ENCODE data around the gene KRTAP13-4. TPM values are rescaled to one million over a fixed set of nuclear protein-coding genes. Genes with fewer than 3 reads are reported as not detected.

KRTAP13-4 gene
- total RNA-seq, 2 donors from 2014 or later, result not detected

DNA sequence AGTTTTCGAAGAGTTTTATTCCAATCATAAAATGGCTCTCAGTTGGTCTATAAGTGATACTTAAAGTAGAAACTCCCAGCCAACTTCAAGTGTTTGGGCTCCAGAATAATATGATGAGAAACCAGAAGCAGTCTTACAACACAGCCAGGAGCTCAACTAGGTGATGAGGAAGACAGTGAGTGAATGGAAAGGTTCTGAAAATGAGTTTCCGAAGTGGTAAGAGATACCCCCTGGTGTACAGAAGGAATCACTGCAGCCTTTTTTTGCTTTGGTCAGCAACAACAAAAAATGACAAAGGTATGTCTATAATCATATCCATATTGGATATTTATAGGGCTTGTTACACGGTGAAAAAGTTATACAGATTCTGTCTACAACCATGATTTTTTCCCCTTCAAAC, 33.7 kb downstream of the KRTAP13-4 start:
- Histone ChIP-seq H3K27ac (no peak overlapping the region), H3K9ac (ENCODE audit: low read depth in 2 of 2, low read length in 2 of 2) (no peak overlapping the region), H3K4me3 (no peak overlapping the region), H3K36me3 (no peaks in the 10 kb centered on the region), H3K27me3 (no peaks in the 10 kb centered on the region), H3K9me3 (no peaks in the 10 kb centered on the region), H3K4me1 (no peaks in the 10 kb centered on the region)
- no peak for DNase-seq
- intact Hi-C loops (cut with DNase I), result no loop called here
- TF ChIP-seq, protein P1, sequence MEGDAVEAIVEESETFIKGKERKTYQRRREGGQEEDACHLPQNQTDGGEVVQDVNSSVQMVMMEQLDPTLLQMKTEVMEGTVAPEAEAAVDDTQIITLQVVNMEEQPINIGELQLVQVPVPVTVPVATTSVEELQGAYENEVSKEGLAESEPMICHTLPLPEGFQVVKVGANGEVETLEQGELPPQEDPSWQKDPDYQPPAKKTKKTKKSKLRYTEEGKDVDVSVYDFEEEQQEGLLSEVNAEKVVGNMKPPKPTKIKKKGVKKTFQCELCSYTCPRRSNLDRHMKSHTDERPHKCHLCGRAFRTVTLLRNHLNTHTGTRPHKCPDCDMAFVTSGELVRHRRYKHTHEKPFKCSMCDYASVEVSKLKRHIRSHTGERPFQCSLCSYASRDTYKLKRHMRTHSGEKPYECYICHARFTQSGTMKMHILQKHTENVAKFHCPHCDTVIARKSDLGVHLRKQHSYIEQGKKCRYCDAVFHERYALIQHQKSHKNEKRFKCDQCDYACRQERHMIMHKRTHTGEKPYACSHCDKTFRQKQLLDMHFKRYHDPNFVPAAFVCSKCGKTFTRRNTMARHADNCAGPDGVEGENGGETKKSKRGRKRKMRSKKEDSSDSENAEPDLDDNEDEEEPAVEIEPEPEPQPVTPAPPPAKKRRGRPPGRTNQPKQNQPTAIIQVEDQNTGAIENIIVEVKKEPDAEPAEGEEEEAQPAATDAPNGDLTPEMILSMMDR (IDR thresholded peaks at IDR 0.05), result no peak

GRCh38 chr21:30468900-30469714, 39.1 kb downstream of the KRTAP13-4 start:
- Histone ChIP-seq H3K36me3 (no peaks in the 10 kb centered on the region), H3K4me3 (no peak overlapping the region), H3K9me3 (no peaks in the 10 kb centered on the region), H3K9ac (ENCODE audit: low read depth in 2 of 2, low read length in 2 of 2) (no peak overlapping the region), H3K27ac (no peak overlapping the region), H3K4me1 (no peaks in the 10 kb centered on the region), H3K27me3 (no peaks in the 10 kb centered on the region)
- TF ChIP-seq, protein P1 (IDR thresholded peaks at IDR 0.05), result no peak
- DNase-seq, result no peak
- intact Hi-C loops (cut with DNase I), result no loop called here

GRCh38 chr21:30478004-30478403, 48.0 kb downstream of the KRTAP13-4 start:
- Histone ChIP-seq H3K36me3 (no peaks in the 10 kb centered on the region), H3K27ac (no peak overlapping the region), H3K9ac (ENCODE audit: low read depth in 2 of 2, low read length in 2 of 2) (no peak overlapping the region), H3K9me3 (no peaks in the 10 kb centered on the region), H3K4me1 (no peaks in the 10 kb centered on the region), H3K27me3 (no peaks in the 10 kb centered on the region), H3K4me3 (no peak overlapping the region)
- no peak for DNase-seq
- intact Hi-C loops (cut with DNase I), result no loop called here
- TF ChIP-seq, protein P1 (IDR thresholded peaks at IDR 0.05), result no peak

DNA sequence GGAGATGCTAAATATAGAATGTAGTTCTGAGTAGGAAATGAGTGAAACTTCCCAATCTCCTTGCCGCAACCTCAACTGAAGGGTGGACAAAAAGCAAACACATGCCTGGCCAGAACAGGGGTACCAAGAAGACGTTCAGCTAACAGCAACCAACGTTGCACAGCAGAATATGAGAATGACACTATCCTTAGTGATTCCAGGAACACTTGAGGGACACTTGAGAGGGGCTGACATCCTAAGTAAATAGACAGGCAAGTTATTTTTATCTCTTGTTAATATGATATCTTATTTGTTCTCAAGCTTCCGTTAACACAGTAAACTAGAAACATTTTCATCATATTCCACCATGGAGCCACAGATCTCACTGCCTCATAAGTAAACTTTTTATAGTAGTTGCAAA, 49.2 kb downstream of the KRTAP13-4 start:
- H3K9ac ChIP-seq (ENCODE audit: low read depth in 2 of 2, low read length in 2 of 2), result no peak overlapping the region
- H3K4me1 ChIP-seq, result no peaks in the 10 kb centered on the region
- H3K27ac ChIP-seq, result no peak overlapping the region
- no peak overlapping the region for H3K4me3 ChIP-seq
- TF ChIP-seq, protein P1 (IDR thresholded peaks at IDR 0.05), result no peak
- DNase-seq, result no peak
- H3K9me3 ChIP-seq, result no peaks in the 10 kb centered on the region
- intact Hi-C loops (cut with DNase I), result no loop called here
- no peaks in the 10 kb centered on the region for H3K27me3 ChIP-seq
- H3K36me3 ChIP-seq, result no peaks in the 10 kb centered on the region

GRCh38 chr21:30480145-30480544, 50.1 kb downstream of the KRTAP13-4 start, which contains the start of gene KRTAP19-1:
Gene KRTAP19-1 (minus strand): TSS chr21:30480367. CDS start chr21:30480317, 50 bp downstream.
- H3K4me3 ChIP-seq, result no peak within 1 kb of the TSS
- no peak within 1 kb of the TSS for H3K9ac ChIP-seq (ENCODE audit: low read depth in 2 of 2, low read length in 2 of 2)
- no peaks in the 10 kb centered on the region for H3K9me3 ChIP-seq
- H3K36me3 ChIP-seq, result no peaks in the 10 kb centered on the region
- intact Hi-C loops (cut with DNase I), result no loop called here
- H3K27ac ChIP-seq, result no peak within 1 kb of the TSS
- no peak for DNase-seq
- TF ChIP-seq, protein P1 (IDR thresholded peaks at IDR 0.05), result no peak
- no peaks in the 10 kb centered on the region for H3K4me1 ChIP-seq
- no peaks in the 10 kb centered on the region for H3K27me3 ChIP-seq

Other genes with a start within 250 kb of the KRTAP13-4 start
- 10 to 100 TPM; 21.3 to 32.6 TPM for gene CLDN8, start 214.1 kb upstream of the KRTAP13-4 start, total RNA-seq
- gene KRTAP24-1, start 147.3 kb upstream of the KRTAP13-4 start, total RNA-seq, result not detected
- not detected for gene KRTAP25-1, start 140.7 kb upstream of the KRTAP13-4 start, total RNA-seq
- not detected for gene KRTAP26-1, start 109.9 kb upstream of the KRTAP13-4 start, total RNA-seq
- gene KRTAP27-1, start 92.5 kb upstream of the KRTAP13-4 start, total RNA-seq, result not detected
- not detected for gene KRTAP23-1, start 81.6 kb upstream of the KRTAP13-4 start, total RNA-seq
- gene KRTAP13-2, start 57.9 kb upstream of the KRTAP13-4 start, total RNA-seq, result 1 to 10 TPM; 2.3 to 6.0 TPM
- gene KRTAP13-1, start 34.2 kb upstream of the KRTAP13-4 start, total RNA-seq, result not detected
- gene KRTAP13-3, start 4.3 kb upstream of the KRTAP13-4 start, total RNA-seq, result not detected
- gene KRTAP15-1, start 10.1 kb downstream of the KRTAP13-4 start, total RNA-seq, result not detected
- not detected for gene KRTAP19-1, start 50.1 kb downstream of the KRTAP13-4 start, total RNA-seq
- gene KRTAP19-2, start 57.2 kb downstream of the KRTAP13-4 start, total RNA-seq, result not detected
- gene KRTAP19-3, start 61.8 kb downstream of the KRTAP13-4 start, total RNA-seq, result not detected
- gene KRTAP19-4, start 66.9 kb downstream of the KRTAP13-4 start, total RNA-seq, result not detected
- not detected for gene KRTAP19-5, start 71.9 kb downstream of the KRTAP13-4 start, total RNA-seq
- gene KRTAP19-6, start 111.6 kb downstream of the KRTAP13-4 start, total RNA-seq, result not detected
- gene KRTAP19-7, start 131.1 kb downstream of the KRTAP13-4 start, total RNA-seq, result not detected
- not detected for gene KRTAP22-2, start 160.2 kb downstream of the KRTAP13-4 start, total RNA-seq
- gene KRTAP6-3, start 162.2 kb downstream of the KRTAP13-4 start, total RNA-seq, result not detected
- gene KRTAP6-2, start 168.7 kb downstream of the KRTAP13-4 start, total RNA-seq, result not detected
- gene KRTAP22-1, start 170.9 kb downstream of the KRTAP13-4 start, total RNA-seq, result not detected
- gene KRTAP6-1, start 183.7 kb downstream of the KRTAP13-4 start, total RNA-seq, result not detected
- gene KRTAP20-1, start 186.2 kb downstream of the KRTAP13-4 start, total RNA-seq, result not detected
- not detected for gene KRTAP20-4, start 190.4 kb downstream of the KRTAP13-4 start, total RNA-seq
- gene KRTAP20-2, start 205.0 kb downstream of the KRTAP13-4 start, total RNA-seq, result not detected
- gene KRTAP20-3, start 212.6 kb downstream of the KRTAP13-4 start, total RNA-seq, result not detected

All from colonic mucosa (tissue), 4 donors.